GM21825 (cell line): Measurements from ENCODE around the gene CAMK1G.

Experiments used
- ATAC-seq: cut with Tn5 transposase; IDR thresholded peaks from one replicate; pipeline ENCODE4 v1.9.1; 2021; ENCODE audit warnings: mild to moderate bottlenecking, moderate library complexity; ENCODE audit not compliant: unreplicated experiment

CAMK1G gene

GRCh38 chr1:209597499-209597898, 14.0 kb downstream of the CAMK1G start:
- ATAC-seq = no peak

- ATAC-seq = no peak
Measured at GRCh38 chr1:209598227-209598626, 14.7 kb downstream of the CAMK1G start.

- ATAC-seq = no peak
Measured at GRCh38 chr1:209600541-209600940, 17.0 kb downstream of the CAMK1G start.

- no peak for ATAC-seq
Measured at GRCh38 chr1:209601809-209602657, 18.5 kb downstream of the CAMK1G start.

- ATAC-seq = no peak
Measured at GRCh38 chr1:209603877-209604276, 20.4 kb downstream of the CAMK1G start.

DNA sequence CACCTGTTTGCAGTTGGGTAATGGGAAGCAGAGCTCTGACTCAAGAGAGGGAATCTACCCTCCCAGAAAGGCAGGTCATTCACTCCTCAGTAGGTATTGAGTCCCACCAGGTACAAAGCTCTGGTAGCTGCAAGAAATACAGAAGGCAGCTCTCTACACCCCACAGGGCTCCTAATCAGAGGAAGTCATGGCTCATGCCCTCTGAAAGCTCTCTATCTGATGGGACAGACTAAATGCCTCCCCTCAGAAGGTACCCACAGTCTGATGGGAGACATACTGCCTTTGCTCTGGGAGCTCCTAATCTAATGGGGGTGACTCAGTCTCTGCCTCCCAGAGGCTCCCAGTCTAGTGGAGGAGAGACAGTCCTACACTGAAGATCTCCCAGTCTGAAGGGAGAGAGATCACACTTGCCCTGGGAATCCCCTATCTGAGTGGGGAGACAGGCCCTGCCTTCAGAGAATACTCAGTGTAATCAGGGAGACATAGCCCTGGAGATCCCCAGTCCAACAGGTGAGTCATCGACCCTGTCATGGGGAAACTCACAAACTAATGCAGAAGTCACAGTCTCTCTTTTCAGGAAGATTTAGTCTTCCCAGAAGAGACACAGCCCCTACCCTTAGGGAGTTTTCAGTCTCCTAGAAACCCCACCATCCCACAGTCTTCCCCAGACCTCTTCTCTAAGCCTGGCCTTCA, 23.7 kb downstream of the CAMK1G start:
- ATAC-seq = peak; percentile 86

GRCh38 chr1:209607795-209608178, 24.3 kb downstream of the CAMK1G start:
- ATAC-seq = peak; percentile 8

- ATAC-seq = no peak
Measured at GRCh38 chr1:209609041-209609790, 25.7 kb downstream of the CAMK1G start.

- ATAC-seq = no peak
Measured at GRCh38 chr1:209609791-209610630, 26.5 kb downstream of the CAMK1G start.

GRCh38 chr1:209610631-209610905, 27.1 kb downstream of the CAMK1G start:
- ATAC-seq = no peak

- no peak for ATAC-seq
Measured at GRCh38 chr1:209611771-209612570, 28.5 kb downstream of the CAMK1G start.

DNA sequence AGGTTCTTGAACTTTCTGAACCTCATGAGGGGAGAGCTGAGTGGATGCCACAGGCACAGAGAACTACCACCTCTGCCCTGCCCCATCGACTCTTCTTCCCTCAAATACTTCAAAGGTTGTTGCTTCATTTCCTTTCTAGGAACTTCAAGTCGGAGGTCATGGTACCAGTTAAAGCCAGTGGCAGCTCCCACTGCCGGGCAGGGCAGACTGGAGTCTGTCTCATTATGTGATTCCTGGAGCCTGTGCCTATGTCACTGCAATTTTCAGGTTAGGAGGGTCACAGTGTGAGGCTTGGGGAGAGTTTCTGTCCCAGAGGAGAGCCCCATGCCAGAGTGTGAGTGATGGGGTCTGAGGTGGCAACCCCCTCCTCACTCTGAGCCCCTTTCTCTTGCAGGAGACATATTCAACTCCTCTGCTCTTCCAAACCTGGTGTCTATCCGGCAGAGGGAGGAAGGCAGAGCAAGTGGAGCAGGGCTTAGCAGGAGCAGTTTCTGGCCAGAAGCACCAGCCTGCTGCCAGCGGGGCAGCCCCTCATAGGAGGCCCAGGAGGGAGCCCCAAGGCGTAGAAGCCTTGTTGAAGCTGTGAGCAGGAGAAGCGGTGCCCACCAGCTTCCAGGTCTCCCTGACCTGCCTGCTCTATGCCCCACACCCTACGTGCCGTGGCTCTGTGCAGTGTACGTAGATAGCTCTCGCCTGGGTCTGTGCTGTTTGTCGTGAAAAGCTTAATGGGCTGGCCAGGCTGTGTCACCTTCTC, 29.3 kb downstream of the CAMK1G start:
- ATAC-seq = no peak

GRCh38 chr1:209613400-209614150, 30.1 kb downstream of the CAMK1G start:
- no peak for ATAC-seq

DNA sequence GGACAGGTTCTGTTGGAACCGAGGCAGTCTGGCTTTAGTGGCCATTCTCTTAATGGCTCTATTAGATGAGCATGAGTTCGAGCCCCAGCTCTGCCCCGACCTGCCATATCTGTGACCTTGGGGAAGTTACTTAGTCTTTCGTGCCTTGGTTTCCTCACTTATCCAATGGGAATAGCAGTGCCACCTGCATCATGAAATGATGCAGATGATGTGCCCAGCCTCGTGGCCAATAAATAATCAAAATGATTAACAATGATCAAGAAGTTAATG, 30.6 kb downstream of the CAMK1G start:
- no peak for ATAC-seq

- ATAC-seq = no peak
Measured at GRCh38 chr1:209614906-209615305, 31.4 kb downstream of the CAMK1G start.

DNA sequence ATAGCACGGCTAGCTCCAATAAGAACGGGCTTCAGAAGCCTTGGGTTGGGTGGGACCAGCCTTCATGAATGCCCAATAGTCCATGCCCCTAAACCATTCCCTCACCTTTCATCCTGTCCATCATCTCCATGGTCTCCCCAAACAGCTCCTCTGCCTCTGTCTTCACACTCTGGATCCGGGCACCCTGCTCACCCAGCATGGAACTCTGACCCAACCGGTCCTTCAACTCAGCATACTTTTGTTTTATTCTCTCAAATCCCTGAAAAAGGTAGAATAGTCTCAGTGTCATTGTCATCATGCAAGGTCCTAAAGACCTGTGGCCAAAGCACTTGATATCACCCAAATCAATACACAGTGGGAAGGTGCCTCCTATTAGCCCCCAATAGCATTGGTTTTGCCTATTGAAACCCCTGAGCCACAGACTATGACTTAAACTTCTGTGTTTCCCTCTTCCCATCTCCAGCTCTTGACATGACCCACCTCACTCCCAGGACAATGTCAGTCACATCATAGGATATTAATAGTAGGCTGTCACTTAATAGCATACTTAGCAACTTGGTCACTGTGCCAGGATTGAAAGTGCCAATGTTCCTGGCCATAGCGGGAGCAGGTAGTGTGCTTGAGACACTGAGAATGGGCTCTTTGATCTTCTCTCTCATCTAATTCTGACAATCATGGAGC, 33.0 kb downstream of the CAMK1G start:
- ATAC-seq = no peak

- no peak for ATAC-seq
Measured at GRCh38 chr1:209617047-209617673, 33.6 kb downstream of the CAMK1G start.

- no peak for ATAC-seq
Measured at GRCh38 chr1:209617755-209618154, 34.2 kb downstream of the CAMK1G start.
